Suppressor macrophage (primary cell): ENCODE results near the gene ARHGAP24.
A peak's percentile ranks its signal among the peaks of the same experiment; 100 is the strongest.

Experiments
- DNase-seq, 4 experiments: peaks; one replicate each; pipeline ENCODE4 v3.0.0-alpha.2; 2020 to 2022

ARHGAP24 gene

GRCh38 chr4:85580489-85580888 is 105.5 kb downstream of the ARHGAP24 start:
- DNase-seq, result no peak

GRCh38 chr4:85587952-85588351 is 113.0 kb downstream of the ARHGAP24 start:
- no peak for DNase-seq

GRCh38 chr4:85591406-85592098 is 116.6 kb downstream of the ARHGAP24 start:
- DNase-seq, result peak in 2 of 4 experiments; percentile 56 to 64

GRCh38 chr4:85595098-85595775 is 120.3 kb downstream of the ARHGAP24 start:
- peak in 3 of 4 experiments; percentile 4 to 54 (median 53) for DNase-seq

DNA sequence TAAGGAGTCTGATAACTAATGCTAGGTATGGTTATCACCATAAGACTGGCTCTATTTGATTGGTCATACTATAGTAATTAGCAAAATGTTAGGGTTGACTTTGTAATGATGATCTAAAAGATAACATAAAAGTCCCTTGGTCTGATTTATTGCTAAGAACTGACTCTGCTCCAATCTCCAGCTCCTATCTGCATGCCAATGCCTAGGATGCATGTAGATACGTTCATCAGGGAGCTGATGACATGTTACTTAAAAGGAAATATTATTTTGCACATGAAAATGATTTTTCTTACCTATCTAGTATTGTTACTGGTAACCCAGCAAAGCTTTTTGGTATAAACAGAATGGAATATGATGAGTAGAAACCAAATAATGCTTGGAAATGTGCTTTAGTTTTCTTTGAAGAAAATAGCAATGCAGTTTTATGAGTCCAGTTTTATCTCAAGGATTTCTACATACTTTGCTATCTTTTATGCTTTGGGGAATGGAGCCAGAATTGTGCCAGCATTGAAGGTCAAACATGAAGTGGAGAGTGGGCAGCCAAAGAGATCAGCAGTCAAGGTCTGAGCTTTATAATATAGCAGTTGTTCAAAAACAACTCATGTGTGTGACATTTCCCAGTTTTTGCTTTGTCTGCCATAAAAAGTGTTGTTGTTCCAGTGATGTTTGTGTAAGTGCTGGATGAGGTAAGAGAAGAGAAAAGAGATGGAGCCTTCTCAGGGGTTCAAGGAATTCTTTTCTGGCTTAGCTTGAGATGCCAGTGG is 121.0 kb downstream of the ARHGAP24 start:
- no peak for DNase-seq

GRCh38 chr4:85598936-85599335 is 124.0 kb downstream of the ARHGAP24 start:
- no peak for DNase-seq

DNA sequence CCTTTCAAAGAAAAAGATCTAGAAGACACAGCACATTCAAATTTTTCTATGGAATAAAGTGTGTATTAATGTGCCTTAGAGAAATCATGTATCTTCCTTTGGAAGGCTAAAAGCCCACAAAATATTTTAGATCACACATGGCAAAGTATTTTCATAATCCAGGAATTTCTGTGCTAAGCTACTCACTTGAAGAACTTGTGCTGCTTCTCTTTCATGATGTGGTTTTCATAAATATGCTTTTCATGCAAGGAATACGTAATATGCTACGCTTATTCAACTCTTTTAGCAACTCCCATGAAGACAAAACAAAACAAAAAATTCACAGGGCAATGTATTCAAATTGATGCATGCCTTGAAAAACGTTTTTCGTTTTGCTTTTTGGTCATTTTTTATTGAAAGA is 125.6 kb downstream of the ARHGAP24 start:
- no peak for DNase-seq

GRCh38 chr4:85603437-85604336 is 128.7 kb downstream of the ARHGAP24 start:
- DNase-seq, result peak in 1 of 4 experiments; percentile 10

DNA sequence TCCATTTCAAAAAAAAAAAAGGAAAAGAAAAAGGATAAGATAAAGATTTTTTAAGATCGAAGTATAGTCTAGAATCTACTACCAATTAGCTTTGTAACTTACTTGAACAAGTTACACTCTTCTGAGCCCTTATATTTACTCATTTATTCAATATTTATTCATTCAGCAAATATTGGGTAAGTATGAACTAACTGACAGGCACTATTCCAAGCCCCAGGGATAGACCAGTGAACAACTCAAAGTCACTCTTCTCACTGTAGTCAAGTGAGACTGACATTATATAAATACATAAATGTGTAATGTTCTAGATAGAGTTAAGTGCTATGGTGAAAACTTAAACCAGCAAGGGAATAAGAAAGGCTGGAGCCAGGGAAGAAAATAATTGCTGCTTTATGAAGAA is 131.6 kb downstream of the ARHGAP24 start:
- no peak for DNase-seq

- DNase-seq, result no peak
Measured at GRCh38 chr4:85607624-85608023, 132.7 kb downstream of the ARHGAP24 start.

GRCh38 chr4:85610450-85610849 is 135.5 kb downstream of the ARHGAP24 start:
- no peak for DNase-seq

DNA sequence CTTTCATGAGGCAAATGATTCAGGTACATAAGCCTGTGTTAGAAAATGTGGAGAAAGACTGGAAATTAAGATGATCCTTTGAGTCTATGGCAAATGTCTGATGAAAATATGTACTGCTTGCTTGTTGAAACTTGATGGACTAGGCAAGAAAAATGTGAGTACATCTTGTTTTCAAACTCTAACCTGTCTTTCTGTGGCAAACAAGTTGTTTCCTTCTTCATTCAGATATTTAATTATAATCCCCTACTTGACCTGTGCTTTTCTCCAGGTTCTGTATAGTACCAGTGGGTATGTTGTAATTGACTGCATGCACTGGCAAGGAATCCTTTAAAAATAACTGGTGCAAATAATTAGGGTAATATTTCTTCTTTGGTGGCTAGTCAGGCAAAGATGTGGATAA is 136.7 kb downstream of the ARHGAP24 start:
- no peak for DNase-seq

- no peak for DNase-seq
Measured at GRCh38 chr4:85613901-85614300, 139.0 kb downstream of the ARHGAP24 start.

GRCh38 chr4:85615952-85616351 is 141.0 kb downstream of the ARHGAP24 start:
- DNase-seq, result no peak

- DNase-seq, result no peak
Measured at GRCh38 chr4:85617202-85617601, 142.3 kb downstream of the ARHGAP24 start.

- no peak for DNase-seq
Measured at GRCh38 chr4:85632981-85633380, 158.0 kb downstream of the ARHGAP24 start.

DNA sequence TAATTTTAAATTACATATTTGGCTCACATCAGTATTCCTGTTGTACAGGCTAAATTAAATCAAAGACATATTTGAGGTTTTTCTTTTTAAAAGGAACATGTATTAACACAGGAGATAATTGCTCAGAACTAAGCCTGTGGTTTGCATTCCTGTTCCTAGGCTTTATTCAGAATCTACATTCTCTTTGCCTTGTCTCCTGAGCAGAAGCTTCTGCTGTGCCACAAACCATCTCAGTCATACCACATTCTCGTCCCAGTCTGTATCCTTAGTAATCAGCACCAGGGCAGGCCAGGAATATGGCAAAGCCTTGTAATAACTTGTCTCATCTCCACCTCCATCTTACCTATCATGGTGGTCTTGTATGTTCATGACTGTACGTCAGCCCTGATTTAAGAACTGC is 162.8 kb downstream of the ARHGAP24 start:
- no peak for DNase-seq

- DNase-seq, result no peak
Measured at GRCh38 chr4:85639946-85640345, 165.0 kb downstream of the ARHGAP24 start.

DNA sequence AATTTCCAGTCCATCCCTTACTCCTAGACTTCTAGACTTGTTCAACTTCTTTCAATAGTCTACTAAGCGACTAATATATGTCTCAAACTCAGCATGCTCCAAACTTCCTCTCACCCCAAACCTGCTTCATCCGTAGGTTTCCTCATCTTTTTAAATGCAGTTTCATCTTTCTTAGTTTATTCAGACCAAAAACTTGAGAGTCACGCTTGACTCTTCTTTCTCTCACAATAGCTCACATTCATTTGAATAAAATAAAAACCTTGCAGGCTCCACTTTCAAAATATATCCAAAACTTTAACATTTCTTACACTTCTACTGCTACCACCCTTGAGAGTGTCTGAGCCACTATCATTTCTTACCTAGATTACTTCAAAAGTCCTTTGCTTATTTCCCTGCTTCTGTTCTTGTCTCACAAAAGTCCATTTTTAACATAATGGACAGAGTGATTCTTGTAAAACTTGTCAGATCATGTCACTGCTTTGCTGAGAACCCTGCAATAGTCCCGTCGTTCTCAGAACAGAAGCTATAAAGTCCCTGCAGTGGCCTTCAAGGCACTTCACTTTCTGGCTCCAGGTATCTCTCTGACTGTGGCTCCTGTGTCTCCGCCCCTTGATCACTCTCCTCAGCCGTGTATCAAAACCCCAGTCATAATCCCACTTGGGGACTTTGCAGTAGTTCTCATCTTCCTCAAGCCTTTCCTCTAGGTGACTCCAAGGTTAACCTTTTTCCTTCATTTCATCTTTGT is 167.6 kb downstream of the ARHGAP24 start:
- no peak for DNase-seq

DNA sequence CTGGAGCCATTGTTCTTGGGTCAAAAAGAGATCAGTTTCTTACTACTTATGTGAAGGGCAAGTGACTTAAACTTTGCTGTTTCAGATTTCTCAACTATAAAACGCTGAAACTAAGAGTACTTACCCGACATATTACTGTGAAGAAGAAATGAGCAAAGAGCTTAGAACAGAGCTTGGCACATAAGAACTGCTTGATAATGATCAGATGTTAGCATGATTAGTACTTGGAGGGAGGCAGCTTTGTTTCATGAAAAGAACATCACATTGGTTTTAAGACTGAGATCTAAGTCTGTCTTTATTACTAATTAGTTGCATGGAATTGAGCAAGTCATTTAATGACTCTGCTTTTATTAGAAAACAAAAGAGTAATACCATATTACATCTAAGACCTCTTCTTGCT is 169.1 kb downstream of the ARHGAP24 start:
- DNase-seq, result no peak

GRCh38 chr4:85650908-85651307 is 176.0 kb downstream of the ARHGAP24 start:
- no peak for DNase-seq
